Neural cell (in vitro differentiated cells): ENCODE measurements around the gene ABCA10. TPM values are rescaled to one million over a fixed set of nuclear protein-coding genes. Genes with fewer than 3 reads are reported as not detected.

Source experiments
- H2AFZ ChIP-seq: fragments of 200-600, 300-800 bp; sonication (generic), shearing (Covaris generic); 2 replicates; pipeline ENCODE4 v1.6.0; 2014; ENCODE audit warnings: low read depth, mild to moderate bottlenecking, antibody characterized with exemption, low read length, moderate library complexity
- H3F3A ChIP-seq: fragments of 200-600 bp; shearing (Covaris generic); 2 replicates; pipeline ENCODE4 v1.6.1; 2016; ENCODE audit warnings: mild to moderate bottlenecking, moderate library complexity, mixed read lengths, antibody characterized with exemption, low read length; ENCODE audit not compliant: insufficient read depth, poor library complexity, severe bottlenecking
- H3K27ac ChIP-seq: fragments of 200-600, 300-800 bp; sonication (generic), shearing (Covaris generic); 2 replicates; pipeline ENCODE4 v1.5.1; 2014; ENCODE audit warnings: mild to moderate bottlenecking, low read length, moderate library complexity
- H3K27me3 ChIP-seq: fragments of 300-800, 200-600 bp; sonication (generic), shearing (Covaris generic); 2 replicates; pipeline ENCODE4 v1.6.0; 2014; ENCODE audit warnings: mild to moderate bottlenecking, low read depth, low read length, moderate library complexity; ENCODE audit not compliant: insufficient read depth
- H3K36me3 ChIP-seq: fragments of 300-800, 200-600 bp; sonication (generic), shearing (Covaris generic); 2 replicates; pipeline ENCODE4 v1.5.1; 2014; ENCODE audit warnings: mild to moderate bottlenecking, antibody characterized with exemption, low read length, moderate library complexity; ENCODE audit not compliant: insufficient read depth
- H3K4me2 ChIP-seq: fragments of 300-800, 200-600 bp; sonication (generic), shearing (Covaris generic); 2 replicates; pipeline ENCODE4 v1.6.0; 2014; ENCODE audit warnings: mild to moderate bottlenecking, low read length
- H3K4me3 ChIP-seq: fragments of 300-800, 200-600 bp; sonication (generic), shearing (Covaris generic); 2 replicates; pipeline ENCODE4 v1.5.1; 2014; ENCODE audit warnings: mild to moderate bottlenecking, low read length, moderate library complexity
- H3K79me2 ChIP-seq: fragments of 200-600 bp; shearing (Covaris generic); replicated peaks from 2 replicates; pipeline ENCODE4 v1.6.0; 2014; ENCODE audit warnings: mild to moderate bottlenecking, low read length, moderate library complexity; ENCODE audit not compliant: insufficient read depth
- H3K9ac ChIP-seq: fragments of 300-800, 200-600 bp; sonication (generic), shearing (Covaris generic); 2 replicates; pipeline ENCODE4 v1.6.1; 2016; ENCODE audit warnings: mild to moderate bottlenecking, low read length, mixed read lengths
- H3K9me2 ChIP-seq: fragments of 200-600 bp; shearing (Covaris generic); 2 replicates; pipeline ENCODE4 v1.6.1; 2016; ENCODE audit warnings: mild to moderate bottlenecking, low read length, mixed read lengths; ENCODE audit not compliant: insufficient read depth
- H3K9me3 ChIP-seq: fragments of 200-600, 300-800 bp; sonication (generic), shearing (Covaris generic); 2 replicates; pipeline ENCODE4 v1.6.1; 2016; ENCODE audit warnings: mild to moderate bottlenecking, mixed run types, low read length, moderate library complexity, mixed read lengths
- H4K20me1 ChIP-seq: fragments of 200-600 bp; shearing (Covaris generic); 2 replicates; pipeline ENCODE4 v1.6.1; 2016; ENCODE audit warnings: mild to moderate bottlenecking, mixed run types; ENCODE audit not compliant: insufficient read depth
- CTCF ChIP-seq: fragments of 450-650 bp; IDR thresholded peaks from 2 replicates; pipeline ENCODE4 v1.5.1; 2014; ENCODE audit warnings: antibody characterized with exemption, mild to moderate bottlenecking, moderate library complexity; ENCODE audit not compliant: poor library complexity, severe bottlenecking
- EP300 ChIP-seq: fragments of 450-650 bp; conservative IDR thresholded peaks from 2 replicates; pipeline ENCODE4 v1.6.1; 2014; ENCODE audit warnings: antibody characterized with exemption, mild to moderate bottlenecking, moderate library complexity; ENCODE audit not compliant: poor library complexity, severe bottlenecking
- EZH2 ChIP-seq: fragments of 200-600, 300-800 bp; shearing (Covaris generic), sonication (generic); IDR thresholded peaks from 2 replicates; pipeline ENCODE4 v1.6.1; 2014; ENCODE audit warnings: antibody characterized with exemption, low read length, borderline replicate concordance, mild to moderate bottlenecking; ENCODE audit not compliant: insufficient read depth, poor library complexity, severe bottlenecking
- MXI1 ChIP-seq: fragments of 450-650 bp; conservative IDR thresholded peaks from 2 replicates; pipeline ENCODE4 v1.6.1; 2014; ENCODE audit warnings: antibody characterized with exemption, mild to moderate bottlenecking; ENCODE audit not compliant: poor library complexity, severe bottlenecking
- POLR2AphosphoS5 ChIP-seq: IDR thresholded peaks from 2 replicates; pipeline ENCODE4 v1.6.1; 2012
- RAD21 ChIP-seq: fragments of 450-650 bp; conservative IDR thresholded peaks from 2 replicates; pipeline ENCODE4 v1.6.1; 2014; ENCODE audit warnings: antibody characterized with exemption, mild to moderate bottlenecking, moderate library complexity
- SMC3 ChIP-seq: fragments of 450-650 bp; conservative IDR thresholded peaks from 2 replicates; pipeline ENCODE4 v1.6.1; 2014; ENCODE audit warnings: antibody characterized with exemption, mild to moderate bottlenecking, moderate library complexity; ENCODE audit not compliant: poor library complexity
- TAF1 ChIP-seq: IDR thresholded peaks from 2 replicates; pipeline ENCODE4 v1.6.1; 2012; ENCODE audit warnings: low read depth
- polyA plus RNA-seq: library from polyadenylated mRNA; depleted of rRNA; stranded (reverse); fragments of >200 nt; gene quantifications from 2 replicates; pipeline ENCODE4 v1.2.3, GENCODE V29; 2014
- TF ChIP-seq, protein P1 (sequence below): IDR thresholded peaks from 2 replicates; pipeline ENCODE4 v1.6.1; 2012; ENCODE audit warnings: borderline replicate concordance

Gene ABCA10
- polyA plus RNA-seq, 1 donor from 2014 or later, result 15.3 TPM

- Histone ChIP-seq H3K9me3 (no peaks in the 10 kb centered on the region), H3K27me3 (no peaks in the 10 kb centered on the region), H2AFZ (no peak overlapping the region), H3K9ac (no peak overlapping the region), H3K9me2 (no peaks in the 10 kb centered on the region), H3K79me2 (no peaks in the 10 kb centered on the region), H4K20me1 (no peaks in the 10 kb centered on the region), H3F3A (no peaks in the 10 kb centered on the region), H3K36me3 (no peaks in the 10 kb centered on the region), H3K27ac (no peak overlapping the region), H3K4me2 (no peak overlapping the region), H3K4me3 (no peak overlapping the region)
- no peak for TF ChIP-seq MXI1
- no peak for TF ChIP-seq RAD21
- no peak for TF ChIP-seq EZH2
- TF ChIP-seq CTCF, result no peak
- no peak for TF ChIP-seq SMC3
- TF ChIP-seq POLR2AphosphoS5, result no peak
- no peak for TF ChIP-seq EP300
- TF ChIP-seq TAF1, result no peak
- TF ChIP-seq, protein P1, sequence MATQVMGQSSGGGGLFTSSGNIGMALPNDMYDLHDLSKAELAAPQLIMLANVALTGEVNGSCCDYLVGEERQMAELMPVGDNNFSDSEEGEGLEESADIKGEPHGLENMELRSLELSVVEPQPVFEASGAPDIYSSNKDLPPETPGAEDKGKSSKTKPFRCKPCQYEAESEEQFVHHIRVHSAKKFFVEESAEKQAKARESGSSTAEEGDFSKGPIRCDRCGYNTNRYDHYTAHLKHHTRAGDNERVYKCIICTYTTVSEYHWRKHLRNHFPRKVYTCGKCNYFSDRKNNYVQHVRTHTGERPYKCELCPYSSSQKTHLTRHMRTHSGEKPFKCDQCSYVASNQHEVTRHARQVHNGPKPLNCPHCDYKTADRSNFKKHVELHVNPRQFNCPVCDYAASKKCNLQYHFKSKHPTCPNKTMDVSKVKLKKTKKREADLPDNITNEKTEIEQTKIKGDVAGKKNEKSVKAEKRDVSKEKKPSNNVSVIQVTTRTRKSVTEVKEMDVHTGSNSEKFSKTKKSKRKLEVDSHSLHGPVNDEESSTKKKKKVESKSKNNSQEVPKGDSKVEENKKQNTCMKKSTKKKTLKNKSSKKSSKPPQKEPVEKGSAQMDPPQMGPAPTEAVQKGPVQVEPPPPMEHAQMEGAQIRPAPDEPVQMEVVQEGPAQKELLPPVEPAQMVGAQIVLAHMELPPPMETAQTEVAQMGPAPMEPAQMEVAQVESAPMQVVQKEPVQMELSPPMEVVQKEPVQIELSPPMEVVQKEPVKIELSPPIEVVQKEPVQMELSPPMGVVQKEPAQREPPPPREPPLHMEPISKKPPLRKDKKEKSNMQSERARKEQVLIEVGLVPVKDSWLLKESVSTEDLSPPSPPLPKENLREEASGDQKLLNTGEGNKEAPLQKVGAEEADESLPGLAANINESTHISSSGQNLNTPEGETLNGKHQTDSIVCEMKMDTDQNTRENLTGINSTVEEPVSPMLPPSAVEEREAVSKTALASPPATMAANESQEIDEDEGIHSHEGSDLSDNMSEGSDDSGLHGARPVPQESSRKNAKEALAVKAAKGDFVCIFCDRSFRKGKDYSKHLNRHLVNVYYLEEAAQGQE, result no peak
Measured at GRCh38 chr17:69144331-69145255, 84.0 kb downstream of the ABCA10 start.

GRCh38 chr17:69143683-69144231 lies 84.9 kb downstream of the ABCA10 start:
- no peaks in the 10 kb centered on the region for H4K20me1 ChIP-seq
- no peaks in the 10 kb centered on the region for H3K79me2 ChIP-seq
- no peaks in the 10 kb centered on the region for H3K9me2 ChIP-seq
- no peaks in the 10 kb centered on the region for H3K36me3 ChIP-seq
- H3K4me2 ChIP-seq, result no peak overlapping the region
- H2AFZ ChIP-seq, result no peak overlapping the region
- H3K27ac ChIP-seq, result no peak overlapping the region
- H3F3A ChIP-seq, result no peaks in the 10 kb centered on the region
- no peak for TF ChIP-seq EZH2
- H3K27me3 ChIP-seq, result no peaks in the 10 kb centered on the region
- no peak overlapping the region for H3K9ac ChIP-seq
- no peaks in the 10 kb centered on the region for H3K9me3 ChIP-seq
- H3K4me3 ChIP-seq, result no peak overlapping the region
